Measurements from ENCODE around the gene TLL1. TPM values are rescaled to one million over a fixed set of nuclear protein-coding genes. Genes with fewer than 3 reads are reported as not detected.

The TLL1 gene
- total RNA-seq, 1 experiment from 2014 or later, result 0.37 TPM

DNA sequence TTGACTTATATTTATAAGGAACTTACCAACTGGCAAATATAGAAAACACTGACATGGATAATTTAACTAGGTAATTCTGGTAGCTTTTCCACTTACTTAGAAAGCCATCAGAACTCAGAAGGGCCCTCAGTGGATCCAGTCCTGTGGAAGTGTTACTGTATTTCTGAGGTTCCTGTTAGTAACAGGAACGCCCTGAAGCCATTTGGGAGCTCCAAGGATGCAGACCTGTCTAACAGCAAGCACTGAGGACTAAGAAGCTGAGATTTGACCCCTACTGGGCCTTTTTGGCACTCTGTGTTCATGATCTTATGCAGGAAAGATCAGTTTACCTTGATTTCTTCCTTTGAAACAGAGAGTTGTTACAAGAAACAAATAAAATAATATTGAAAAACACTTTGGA, 46.0 kb upstream of the TLL1 start (continued):
- TF ChIP-seq ZNF274 (IDR thresholded peaks at IDR 0.05; ENCODE audit: low read depth, low read length), result no peak
- TF ChIP-seq YY1 (IDR thresholded peaks at IDR 0.05; ENCODE audit: extremely low read depth, insufficient replicate concordance, low read depth, low read length), result no peak
- no peak for TF ChIP-seq SIN3A (IDR thresholded peaks at IDR 0.05; ENCODE audit: low read depth)
- no peak for TF ChIP-seq SRF (IDR thresholded peaks at IDR 0.05; ENCODE audit: low read depth)
- TF ChIP-seq FOSL1 (IDR thresholded peaks at IDR 0.05; ENCODE audit: low read depth), result no peak
- no peak for TF ChIP-seq ELF1 (IDR thresholded peaks at IDR 0.05; ENCODE audit: borderline replicate concordance, low read depth)
- no peak for TF ChIP-seq EGR1 (IDR thresholded peaks at IDR 0.05; ENCODE audit: low read depth)
- no peak for TF ChIP-seq CBX3 (IDR thresholded peaks at IDR 0.05; ENCODE audit: low read depth)
- TF ChIP-seq CEBPB (IDR thresholded peaks at IDR 0.05; ENCODE audit: low read depth), result no peak
- TF ChIP-seq POLR2A (IDR thresholded peaks at IDR 0.05; ENCODE audit: borderline replicate concordance, extremely low read depth, insufficient read depth, insufficient read length), result no peak

- ChIA-PET RAD21 (ENCODE audit: low non-redundant PET in 1 of 2, low total read pairs in 2 of 2, uncharacterized antibody in 2 of 2, unreplicated experiment in 2 of 2) (no interaction called here), POLR2A (no interaction called here), CTCF (no interaction called here)
- peak overlapping the region; percentile 11 for H2AFZ ChIP-seq (ENCODE audit: low read depth, low read length, poor library complexity, severe bottlenecking)
- no peak overlapping the region for H3K27ac ChIP-seq (ENCODE audit: low read depth, low read length)
- H3K4me3 ChIP-seq (replicated peaks in 1 of 2; ENCODE audit: low read depth in 1 of 2, low read length in 2 of 2), result no peak overlapping the region
- no peaks in the 10 kb centered on the region for H3K79me2 ChIP-seq (ENCODE audit: insufficient read depth, low read length)
- H3K4me1 ChIP-seq (ENCODE audit: control insufficient read depth in 1 of 2, insufficient read depth in 2 of 2, low read length in 2 of 2), result peaks cover 0 to 7% of the 10 kb centered on the region in 2 experiments; a peak in 2 of 4 replicates
- no TSS peak for BruUV-seq (replicated peaks)
- H3K27me3 ChIP-seq (ENCODE audit: insufficient read depth, low read length), result no peaks in the 10 kb centered on the region
- H3K4me2 ChIP-seq (ENCODE audit: low read length), result no peak overlapping the region
- no peaks in the 10 kb centered on the region for H3K36me3 ChIP-seq (ENCODE audit: control insufficient read depth in 1 of 2, insufficient read depth in 2 of 2, low read length in 2 of 2)
- H4K20me1 ChIP-seq (ENCODE audit: insufficient read depth), result no peaks in the 10 kb centered on the region
- H3K9ac ChIP-seq (ENCODE audit: low read length), result no peak overlapping the region
- ATAC-seq (no peak), DNase-seq (ENCODE audit: low read depth, low spot score) (no peak)
- TF ChIP-seq EZH2 (IDR thresholded peaks at IDR 0.05) (no peak), ELF1 (IDR thresholded peaks at IDR 0.05; ENCODE audit: borderline replicate concordance, low read depth) (no peak)
- H3K9me3 ChIP-seq (ENCODE audit: control insufficient read depth in 1 of 2, insufficient read depth in 1 of 2, low read depth in 1 of 2, low read length in 2 of 2), result no peaks in the 10 kb centered on the region
- H3K9me2 ChIP-seq (ENCODE audit: insufficient read depth), result no peaks in the 10 kb centered on the region
- intact Hi-C loops (cut with micrococcal nuclease), result no loop called here
Observed at GRCh38 chr4:165828928-165829327, 44.1 kb upstream of the TLL1 start.

GRCh38 chr4:165834116-165834515, 38.9 kb upstream of the TLL1 start:
- no peak overlapping the region for H3K4me3 ChIP-seq (replicated peaks in 1 of 2; ENCODE audit: low read depth in 1 of 2, low read length in 2 of 2)
- no peaks in the 10 kb centered on the region for H4K20me1 ChIP-seq (ENCODE audit: insufficient read depth)
- H3K27me3 ChIP-seq (ENCODE audit: insufficient read depth, low read length), result no peaks in the 10 kb centered on the region
- TF ChIP-seq JUND (IDR thresholded peaks at IDR 0.05) (no peak), SP1 (IDR thresholded peaks at IDR 0.05; ENCODE audit: low read depth) (no peak), ATF3 (IDR thresholded peaks at IDR 0.05) (no peak), FOSL1 (IDR thresholded peaks at IDR 0.05; ENCODE audit: low read depth) (no peak), POLR2AphosphoS5 (IDR thresholded peaks at IDR 0.05; ENCODE audit: low read depth, low read length) (no peak), EGR1 (IDR thresholded peaks at IDR 0.05; ENCODE audit: low read depth) (no peak), SRF (IDR thresholded peaks at IDR 0.05; ENCODE audit: low read depth) (no peak), ZNF274 (IDR thresholded peaks at IDR 0.05; ENCODE audit: low read depth, low read length) (no peak)
- no peak overlapping the region for H2AFZ ChIP-seq (ENCODE audit: low read depth, low read length, poor library complexity, severe bottlenecking)
- H3K9ac ChIP-seq (ENCODE audit: low read length), result no peak overlapping the region
- no peak overlapping the region for H3K27ac ChIP-seq (ENCODE audit: low read depth, low read length)
- no peaks in the 10 kb centered on the region for H3K79me2 ChIP-seq (ENCODE audit: insufficient read depth, low read length)
- ChIA-PET RAD21 (ENCODE audit: low non-redundant PET in 1 of 2, low total read pairs in 2 of 2, uncharacterized antibody in 2 of 2, unreplicated experiment in 2 of 2) (no interaction called here), CTCF (no interaction called here), POLR2A (no interaction called here)
- no peaks in the 10 kb centered on the region for H3K36me3 ChIP-seq (ENCODE audit: control insufficient read depth in 1 of 2, insufficient read depth in 2 of 2, low read length in 2 of 2)
- ATAC-seq (no peak), DNase-seq (ENCODE audit: low read depth, low spot score) (no peak)
- no TSS peak for BruUV-seq (replicated peaks)
- intact Hi-C loops (cut with micrococcal nuclease), result no loop called here
- no peaks in the 10 kb centered on the region for H3K9me3 ChIP-seq (ENCODE audit: control insufficient read depth in 1 of 2, insufficient read depth in 1 of 2, low read depth in 1 of 2, low read length in 2 of 2)
- no peaks in the 10 kb centered on the region for H3K9me2 ChIP-seq (ENCODE audit: insufficient read depth)
- no peak overlapping the region for H3K4me2 ChIP-seq (ENCODE audit: low read length)
- no peaks in the 10 kb centered on the region for H3K4me1 ChIP-seq (ENCODE audit: control insufficient read depth in 1 of 2, insufficient read depth in 2 of 2, low read length in 2 of 2)

Data from HCT116 (cell line).